Measurements from ENCODE around the gene CLCA4. TPM values are rescaled to one million over a fixed set of nuclear protein-coding genes. Genes with fewer than 3 reads are reported as not detected.

Gene CLCA4
- total RNA-seq, 1 experiment from 2014 or later, result 0.08 TPM

GRCh38 chr1:86527306-86527705, 19.6 kb upstream of the CLCA4 start:
- POLR2A ChIA-PET, result interaction anchor here (0.5 kb wide), 1 partner anchor 9 kb away, joined by 3 read pairs; no protein-coding TSS in a partner anchor
- no peak for DNase-seq (ENCODE audit: low read depth, low spot score)
- no peaks in the 10 kb centered on the region for H3K4me1 ChIP-seq (ENCODE audit: control insufficient read depth, insufficient read depth, low read length)
- BruUV-seq (replicated peaks), result no TSS peak
- no peak overlapping the region for H3K27ac ChIP-seq (ENCODE audit: low read length)
- H3K9me3 ChIP-seq (ENCODE audit: control insufficient read depth, insufficient read depth, low read depth, low read length), result peaks cover 7% of the 10 kb centered on the region; the same call in 1 of the 2 replicates
- in situ Hi-C loops (cut with HindIII; ENCODE audit: low pct_unique_long_range_greater_than_20kb, low sequenced_read_pairs) (no loop called here), intact Hi-C loops (cut with micrococcal nuclease; ENCODE audit: unreplicated experiment) (no loop called here)
- no peak overlapping the region for H3K4me3 ChIP-seq (ENCODE audit: low read depth in 2 of 2, low read length in 2 of 2)
- CTCF ChIA-PET, result no interaction called here
- no peaks in the 10 kb centered on the region for H3K36me3 ChIP-seq (ENCODE audit: control insufficient read depth, insufficient read depth, low read length)
- H3K27me3 ChIP-seq (ENCODE audit: control insufficient read depth, insufficient read depth, low read length), result no peaks in the 10 kb centered on the region; the same call in 1 of the 2 replicates
- no peak for ATAC-seq
- TF ChIP-seq POLR2AphosphoS5 (IDR thresholded peaks at IDR 0.05; ENCODE audit: low read depth, low read length), result no peak
- TF ChIP-seq REST (IDR thresholded peaks at IDR 0.05; ENCODE audit: insufficient read depth in 1 of 2, low read depth in 2 of 2, low read length in 1 of 2), result no peak
- TF ChIP-seq CTCF (IDR thresholded peaks at IDR 0.05), result no peak
- TF ChIP-seq TCF7L2 (IDR thresholded peaks at IDR 0.05; ENCODE audit: low read depth, low read length), result no peak
- no peak for TF ChIP-seq SIN3A (IDR thresholded peaks at IDR 0.05; ENCODE audit: borderline replicate concordance, insufficient read depth, low read depth, low read length)

GRCh38 chr1:86530211-86530845, 16.6 kb upstream of the CLCA4 start:
- Histone ChIP-seq H3K4me3 (ENCODE audit: low read depth in 2 of 2, low read length in 2 of 2) (no peak overlapping the region), H3K27ac (ENCODE audit: low read length) (no peak overlapping the region), H3K4me1 (ENCODE audit: control insufficient read depth, insufficient read depth, low read length) (no peaks in the 10 kb centered on the region), H3K9me3 (ENCODE audit: control insufficient read depth, insufficient read depth, low read depth, low read length) (no peaks in the 10 kb centered on the region), H3K36me3 (ENCODE audit: control insufficient read depth, insufficient read depth, low read length) (no peaks in the 10 kb centered on the region), H3K27me3 (ENCODE audit: control insufficient read depth, insufficient read depth, low read length) (no peaks in the 10 kb centered on the region; the same call in 1 of the 2 replicates)
- no TSS peak for BruUV-seq (replicated peaks)
- ATAC-seq (no peak), DNase-seq (ENCODE audit: low read depth, low spot score) (no peak)
- intact Hi-C loops (cut with micrococcal nuclease; ENCODE audit: unreplicated experiment), result no loop called here
- CTCF ChIA-PET, result no interaction called here
- POLR2A ChIA-PET, result no interaction called here
- in situ Hi-C loops (cut with HindIII; ENCODE audit: low pct_unique_long_range_greater_than_20kb, low sequenced_read_pairs), result no loop called here
- TF ChIP-seq CTCF (IDR thresholded peaks at IDR 0.05) (no peak), SIN3A (IDR thresholded peaks at IDR 0.05; ENCODE audit: borderline replicate concordance, insufficient read depth, low read depth, low read length) (no peak), TCF7L2 (IDR thresholded peaks at IDR 0.05; ENCODE audit: low read depth, low read length) (no peak), REST (IDR thresholded peaks at IDR 0.05; ENCODE audit: insufficient read depth in 1 of 2, low read depth in 2 of 2, low read length in 1 of 2) (no peak), POLR2AphosphoS5 (IDR thresholded peaks at IDR 0.05; ENCODE audit: low read depth, low read length) (no peak)
